IMR-90 (cell line): ENCODE data around the gene PLAAT3. TPM values are rescaled to one million over a fixed set of nuclear protein-coding genes. Genes with fewer than 3 reads are reported as not detected.

Experiments used
- polyA plus RNA-seq, 3 experiments: library from polyadenylated mRNA; depleted of rRNA; stranded (reverse); fragments of >200 nt; gene quantifications; 2 replicates each; pipeline ENCODE4 v1.2.3, GENCODE V29; 2012; ENCODE audit warnings: low replicate concordance in 1 of 3
- total RNA-seq: library from RNA; depleted of rRNA; stranded (reverse); fragments of >200 nt; gene quantifications from 2 replicates; pipeline ENCODE4 v1.2.3, GENCODE V29; 2012; rRNA removed

The PLAAT3 gene
- total and polyA plus RNA-seq, 2 of the 4 experiments (the other 2 are of a cell fraction), result 3.2 to 3.9 TPM

Other genes starting within 250 kb of the PLAAT3 start
- not detected in 2 replicates for gene SLC22A9, start 244.6 kb downstream of the PLAAT3 start, total RNA-seq
- gene SLC22A9, start 244.6 kb downstream of the PLAAT3 start, polyA plus RNA-seq (2012; rRNA removed), result not detected in 2 replicates
- gene PLAAT5, start 123.3 kb downstream of the PLAAT3 start, total RNA-seq, result not detected in 2 replicates
- not detected in 2 replicates for gene PLAAT5, start 123.3 kb downstream of the PLAAT3 start, polyA plus RNA-seq (2012; rRNA removed)
- gene LGALS12, start 108.3 kb downstream of the PLAAT3 start, total RNA-seq, result not detected in 2 replicates
- not detected in 2 replicates for gene LGALS12, start 108.3 kb downstream of the PLAAT3 start, polyA plus RNA-seq (2012; rRNA removed)
- gene PLAAT4, start 77.6 kb downstream of the PLAAT3 start, total RNA-seq, result 0.18 TPM in 1 of 2 replicates, not detected in the other
- gene PLAAT4, start 77.6 kb downstream of the PLAAT3 start, polyA plus RNA-seq (2012; rRNA removed), result 0.17 and 0.34 TPM in 2 replicates
- not detected in 2 replicates for gene PLAAT2, start 51.1 kb downstream of the PLAAT3 start, total RNA-seq
- gene PLAAT2, start 51.1 kb downstream of the PLAAT3 start, polyA plus RNA-seq (2012; rRNA removed), result not detected in 2 replicates
- gene ATL3, start 56.9 kb upstream of the PLAAT3 start, total RNA-seq, result 131 and 132 TPM in 2 replicates
- gene ATL3, start 56.9 kb upstream of the PLAAT3 start, polyA plus RNA-seq (2012; rRNA removed), result 16.1 and 19.9 TPM in 2 replicates
- 31.2 and 42.5 TPM in 2 replicates for gene RTN3, start 67.1 kb upstream of the PLAAT3 start, total RNA-seq
- gene RTN3, start 67.1 kb upstream of the PLAAT3 start, polyA plus RNA-seq (2012; rRNA removed), result 56.2 and 64.6 TPM in 2 replicates
- 5.4 and 7.2 TPM in 2 replicates for gene ZFTA, start 154.3 kb upstream of the PLAAT3 start, total RNA-seq
- 8.1 and 8.8 TPM in 2 replicates for gene ZFTA, start 154.3 kb upstream of the PLAAT3 start, polyA plus RNA-seq (2012; rRNA removed)
- gene SPINDOC, start 199.0 kb upstream of the PLAAT3 start, total RNA-seq, result 10.0 and 11.9 TPM in 2 replicates
- gene SPINDOC, start 199.0 kb upstream of the PLAAT3 start, polyA plus RNA-seq (2012; rRNA removed), result 29.9 and 39.0 TPM in 2 replicates
- 6.6 and 7.2 TPM in 2 replicates for gene MARK2, start 224.7 kb upstream of the PLAAT3 start, total RNA-seq
- 17.3 and 19.9 TPM in 2 replicates for gene MARK2, start 224.7 kb upstream of the PLAAT3 start, polyA plus RNA-seq (2012; rRNA removed)